HG03103 (cell line): ENCODE results near the gene RASGRP3.
A peak's percentile ranks its signal among the peaks of the same experiment; 100 is the strongest.

Experiments
- ATAC-seq: cut with Tn5 transposase; IDR thresholded peaks from one replicate; pipeline ENCODE4 v1.9.1; 2021; ENCODE audit warnings: low read depth; ENCODE audit not compliant: unreplicated experiment

RASGRP3 gene

GRCh38 chr2:33570681-33571080 lies 94.2 kb downstream of the RASGRP3 start:
- no peak for ATAC-seq

- no peak for ATAC-seq
Observed at GRCh38 chr2:33573657-33574056, 97.2 kb downstream of the RASGRP3 start.

- no peak for ATAC-seq
Observed at GRCh38 chr2:33577084-33577483, 100.6 kb downstream of the RASGRP3 start.

GRCh38 chr2:33577668-33578067 lies 101.2 kb downstream of the RASGRP3 start:
- no peak for ATAC-seq

GRCh38 chr2:33579227-33579626 lies 102.8 kb downstream of the RASGRP3 start:
- ATAC-seq = no peak

- no peak for ATAC-seq
Observed at GRCh38 chr2:33581872-33582271, 105.4 kb downstream of the RASGRP3 start.

- no peak for ATAC-seq
Observed at GRCh38 chr2:33583194-33583938, 106.9 kb downstream of the RASGRP3 start.

GRCh38 chr2:33586766-33587165 lies 110.3 kb downstream of the RASGRP3 start:
- ATAC-seq = no peak

GRCh38 chr2:33588232-33588631 lies 111.8 kb downstream of the RASGRP3 start:
- no peak for ATAC-seq

- no peak for ATAC-seq
Observed at GRCh38 chr2:33589444-33589843, 113.0 kb downstream of the RASGRP3 start.

- no peak for ATAC-seq
Observed at GRCh38 chr2:33595385-33595784, 118.9 kb downstream of the RASGRP3 start.

- ATAC-seq = no peak
Observed at GRCh38 chr2:33597026-33597425, 120.6 kb downstream of the RASGRP3 start.

- peak; percentile 48 for ATAC-seq
Observed at GRCh38 chr2:33598561-33599174, 122.2 kb downstream of the RASGRP3 start.

- peak; percentile 92 for ATAC-seq
Observed at GRCh38 chr2:33599175-33599942, 122.9 kb downstream of the RASGRP3 start, which contains the start of gene FAM98A. FAM98A (minus strand) TSS chr2:33599299; CDS start chr2:33599221, 78 bp downstream.

- no peak for ATAC-seq
Observed at GRCh38 chr2:33599943-33600192, 123.4 kb downstream of the RASGRP3 start.

GRCh38 chr2:33602201-33602830 lies 125.9 kb downstream of the RASGRP3 start:
- ATAC-seq = no peak

GRCh38 chr2:33603416-33603815 lies 127.0 kb downstream of the RASGRP3 start:
- ATAC-seq = no peak

- no peak for ATAC-seq
Observed at GRCh38 chr2:33605056-33605455, 128.6 kb downstream of the RASGRP3 start.

- ATAC-seq = no peak
Observed at GRCh38 chr2:33606100-33606499, 129.7 kb downstream of the RASGRP3 start.

GRCh38 chr2:33606622-33607021 lies 130.2 kb downstream of the RASGRP3 start:
- no peak for ATAC-seq

- no peak for ATAC-seq
Observed at GRCh38 chr2:33607251-33607721, 130.8 kb downstream of the RASGRP3 start.
